Body of pancreas (tissue), 4 donors: ENCODE results near the gene CCSAP. TPM values are rescaled to one million over a fixed set of nuclear protein-coding genes. Genes with fewer than 3 reads are reported as not detected.

ENCODE experiments used
- ATAC-seq: fragments of 150-250 bp; one replicate; pipeline ENCODE4 v1.9.1; 2016
- DNase-seq, 4 donors: peaks; one replicate each; pipeline ENCODE4 v3.0.0-alpha.2; 2019
- H3K27ac ChIP-seq, 4 donors: fragments of 200-600 bp; sonication (generic); 1 replicate in 3 of 4; 2 replicates in 1 of 4; pipeline versions ENCODE4 v1.5.1 to v1.6.1; 2016 to 2019; ENCODE audit warnings: mild to moderate bottlenecking in 1 of 4, mixed read lengths in 1 of 4, moderate library complexity in 1 of 4
- H3K27me3 ChIP-seq, 2 donors: fragments of 200-600 bp; sonication (generic); one replicate each; pipeline ENCODE4 v1.6.0; 2016; ENCODE audit warnings: mild to moderate bottlenecking in 1 of 2
- H3K36me3 ChIP-seq, 2 donors: fragments of 200-600 bp; sonication (generic); replicated peaks in 1 of 2; 2 replicates each; pipeline ENCODE4 v1.5.1; 2016; ENCODE audit warnings: low read depth in 2 of 2; ENCODE audit not compliant: insufficient read depth in 1 of 2
- H3K4me1 ChIP-seq: fragments of 200-600 bp; sonication (generic); one replicate; pipeline ENCODE4 v1.6.0; 2016
- H3K4me3 ChIP-seq, 2 donors: fragments of 200-600 bp; sonication (generic); 1 replicate in 1 of 2; 2 replicates in 1 of 2; pipeline ENCODE4 v1.5.1; 2016 to 2019
- H3K9me3 ChIP-seq, 3 donors: fragments of 200-600 bp; sonication (generic); 1 replicate in 2 of 3; 2 replicates in 1 of 3; pipeline ENCODE4 v1.5.1; 2016
- CTCF ChIP-seq, 7 experiments: fragments of 450-650 bp in 4 of 7; fragments of 200-600 bp in 3 of 7; sonication (generic) in 3 of 7; IDR thresholded peaks; one replicate each; pipeline ENCODE4 v1.5.1; 2016 to 2019; ENCODE audit warnings: antibody characterized with exemption in 7 of 7
- POLR2A ChIP-seq, 3 donors: fragments of 450-650 bp; IDR thresholded peaks; one replicate each; pipeline ENCODE4 v1.6.1; 2016; ENCODE audit warnings: antibody characterized with exemption in 3 of 3, mild to moderate bottlenecking in 2 of 3
- WGBS, 2 donors: methylation state at CpG; one replicate each; pipeline ENCODE4 v1.1.5; 2017; 5-methylcytosine and 5-hydroxymethylcytosine counted together
- intact Hi-C: fragments of 100-400 bp; cut with DNase I; formaldehyde crosslinking; loops from one replicate; pipeline ENCODE4 v1.15.1; 2023
- total RNA-seq, 2 donors: library from RNA; depleted of rRNA; stranded (reverse); fragments of >200 nt; gene quantifications; one replicate each; pipeline ENCODE4 v1.1.0, GENCODE V29; 2016

Gene CCSAP
- total RNA-seq, 2 donors from 2014 or later = 1.6 to 2.0 TPM

GRCh38 chr1:229323885-229324553 lies 18.8 kb downstream of the CCSAP start:
- DNase-seq = no peak
- Histone ChIP-seq H3K36me3 (peaks cover 0 to 8% of the 10 kb centered on the region in 2 donors), H3K9me3 (no peaks in the 10 kb centered on the region), H3K4me1 (no peaks in the 10 kb centered on the region), H3K4me3 (no peak overlapping the region), H3K27ac (no peak overlapping the region), H3K27me3 (no peaks in the 10 kb centered on the region)
- no peak for ATAC-seq
- intact Hi-C loops = no loop called here
- no peak for TF ChIP-seq CTCF (IDR thresholded peaks at IDR 0.05)
- TF ChIP-seq POLR2A (IDR thresholded peaks at IDR 0.05) = no peak
- WGBS, 2 donors = 86 to 88% methylated on average over 2 of the region's 2 CpGs

GRCh38 chr1:229323201-229323600 lies 19.6 kb downstream of the CCSAP start:
- no peak overlapping the region for H3K4me3 ChIP-seq
- H3K27ac ChIP-seq = no peak overlapping the region
- peaks cover 0 to 8% of the 10 kb centered on the region in 2 donors for H3K36me3 ChIP-seq
- no peaks in the 10 kb centered on the region for H3K9me3 ChIP-seq
- 90% methylated on average over 7 of the region's 7 CpGs for WGBS, 2 donors
- ATAC-seq (no peak), DNase-seq (no peak)
- no peaks in the 10 kb centered on the region for H3K4me1 ChIP-seq
- intact Hi-C loops = no loop called here
- TF ChIP-seq CTCF (IDR thresholded peaks at IDR 0.05) (no peak), POLR2A (IDR thresholded peaks at IDR 0.05) (no peak)
- H3K27me3 ChIP-seq = no peaks in the 10 kb centered on the region

- no peak overlapping the region for H3K4me3 ChIP-seq
- DNase-seq (no peak), ATAC-seq (no peak)
- H3K4me1 ChIP-seq = no peaks in the 10 kb centered on the region
- no peak for TF ChIP-seq POLR2A (IDR thresholded peaks at IDR 0.05)
- TF ChIP-seq CTCF (IDR thresholded peaks at IDR 0.05) = no peak
- H3K27ac ChIP-seq = no peak overlapping the region
- H3K36me3 ChIP-seq = peaks cover 0 to 8% of the 10 kb centered on the region in 2 donors
- H3K9me3 ChIP-seq = no peaks in the 10 kb centered on the region
- no peaks in the 10 kb centered on the region for H3K27me3 ChIP-seq
- intact Hi-C loops = no loop called here
- WGBS, 2 donors = 91 to 94% methylated on average over 7 of the region's 7 CpGs
These were observed 23.4 kb downstream of the CCSAP start for GRCh38 chr1:229319487-229319886.

GRCh38 chr1:229318056-229318455 lies 24.8 kb downstream of the CCSAP start:
- Histone ChIP-seq H3K4me3 (no peak overlapping the region), H3K27ac (no peak overlapping the region), H3K36me3 (peaks cover 0 to 4% of the 10 kb centered on the region in 2 donors), H3K27me3 (no peaks in the 10 kb centered on the region), H3K4me1 (no peaks in the 10 kb centered on the region), H3K9me3 (no peaks in the 10 kb centered on the region)
- intact Hi-C loops = no loop called here
- no peak for TF ChIP-seq CTCF (IDR thresholded peaks at IDR 0.05)
- TF ChIP-seq POLR2A (IDR thresholded peaks at IDR 0.05) = no peak
- DNase-seq = no peak
- 83 to 92% methylated on average over 4 of the region's 4 CpGs for WGBS, 2 donors
- ATAC-seq = peak; percentile 50

GRCh38 chr1:229316166-229316565 lies 26.7 kb downstream of the CCSAP start:
- intact Hi-C loops = no loop called here
- no peaks in the 10 kb centered on the region for H3K36me3 ChIP-seq

More at GRCh38 chr1:229316166-229316565, 26.7 kb downstream of the CCSAP start:
- no peak overlapping the region for H3K4me3 ChIP-seq
- H3K4me1 ChIP-seq = no peaks in the 10 kb centered on the region
- 85 to 92% methylated on average over 2 of the region's 2 CpGs for WGBS, 2 donors
- TF ChIP-seq POLR2A (IDR thresholded peaks at IDR 0.05) = no peak
- TF ChIP-seq CTCF (IDR thresholded peaks at IDR 0.05) = no peak
- H3K27me3 ChIP-seq = no peaks in the 10 kb centered on the region
- no peaks in the 10 kb centered on the region for H3K9me3 ChIP-seq
- ATAC-seq (no peak), DNase-seq (no peak)
- no peak overlapping the region for H3K27ac ChIP-seq
